Measurements from ENCODE around the gene MFNG. TPM values are rescaled to one million over a fixed set of nuclear protein-coding genes. Genes with fewer than 3 reads are reported as not detected.

Gene MFNG
- total RNA-seq, 1 donor from 2014 or later = 0.82 TPM

- H3K9me3 Mint-ChIP-seq = no peaks in the 10 kb centered on the region
- TF ChIP-seq CTCF (conservative IDR thresholded peaks at IDR 0.05) = no peak
- peaks cover 40% of the 10 kb centered on the region for H3K4me1 Mint-ChIP-seq (ENCODE audit: unreplicated experiment)
- H3K36me3 Mint-ChIP-seq = no peaks in the 10 kb centered on the region
- peak overlapping the region; percentile 85 for H3K27ac Mint-ChIP-seq
- no peak for DNase-seq (ENCODE audit: extremely low spot score, unreplicated experiment)
- H3K27me3 Mint-ChIP-seq = no peaks in the 10 kb centered on the region
- H3K4me3 Mint-ChIP-seq = no peak overlapping the region
Measured at GRCh38 chr22:37503183-37503683, 17.0 kb upstream of the MFNG start.

GRCh38 chr22:37502342-37503182, 16.4 kb upstream of the MFNG start:
- Mint-ChIP-seq H3K27me3 (no peaks in the 10 kb centered on the region), H3K27ac (peak overlapping the region; percentile 95), H3K4me3 (no peak overlapping the region), H3K9me3 (no peaks in the 10 kb centered on the region), H3K4me1 (ENCODE audit: unreplicated experiment) (peaks cover 38% of the 10 kb centered on the region), H3K36me3 (no peaks in the 10 kb centered on the region)
- no peak for TF ChIP-seq CTCF (conservative IDR thresholded peaks at IDR 0.05)
- no peak for DNase-seq (ENCODE audit: extremely low spot score, unreplicated experiment)

GRCh38 chr22:37501610-37502341, 15.6 kb upstream of the MFNG start:
- Mint-ChIP-seq H3K36me3 (no peaks in the 10 kb centered on the region), H3K9me3 (no peaks in the 10 kb centered on the region), H3K4me1 (ENCODE audit: unreplicated experiment) (peaks cover 38% of the 10 kb centered on the region), H3K4me3 (peak overlapping the region; percentile 85), H3K27ac (peak overlapping the region; percentile 95), H3K27me3 (no peaks in the 10 kb centered on the region)
- TF ChIP-seq CTCF (conservative IDR thresholded peaks at IDR 0.05) = no peak
- no peak for DNase-seq (ENCODE audit: extremely low spot score, unreplicated experiment)

- no peaks in the 10 kb centered on the region for H3K27me3 Mint-ChIP-seq
- peak overlapping the region; percentile 95 for H3K27ac Mint-ChIP-seq
- TF ChIP-seq CTCF (conservative IDR thresholded peaks at IDR 0.05) = no peak
- H3K4me1 Mint-ChIP-seq (ENCODE audit: unreplicated experiment) = peaks cover 38% of the 10 kb centered on the region
- DNase-seq (ENCODE audit: extremely low spot score, unreplicated experiment) = no peak
- peak overlapping the region; percentile 85 for H3K4me3 Mint-ChIP-seq
- no peaks in the 10 kb centered on the region for H3K9me3 Mint-ChIP-seq
- H3K36me3 Mint-ChIP-seq = no peaks in the 10 kb centered on the region
Measured at GRCh38 chr22:37500745-37501609, 14.8 kb upstream of the MFNG start.

Measured in type B pancreatic cell (in vitro differentiated cells).